HCT116 (cell line): Measurements from ENCODE around the gene ZNF578. TPM values are rescaled to one million over a fixed set of nuclear protein-coding genes. Genes with fewer than 3 reads are reported as not detected.
"Not testable (repeated sequence)": the region's sequence is repeated elsewhere in the genome, so short reads cannot be mapped to it uniquely, and the experiment has no call there.

Experiments
- ATAC-seq: fragments of 200-7000 bp; cut with Tn5 transposase; 2 replicates; pipeline ENCODE4 v1.9.1; 2020; ENCODE audit warnings: mild to moderate bottlenecking, moderate library complexity
- BruUV-seq: library from RNA; stranded (reverse); fragments of 400-500 nt; replicated peaks from 2 replicates; lab custom pipeline; 2021; lab: Mats Ljungman, UMichigan
- CTCF ChIA-PET: fragments of 300-600 bp; sonication (Branson Sonifier 250); formaldehyde crosslinking; loops from one replicate; lab custom pipeline; 2021; ENCODE audit warnings: antibody characterized with exemption; lab: Charles Lee
- POLR2A ChIA-PET: fragments of 300-600, 350-600 bp; sonication (Branson Sonifier 250); formaldehyde crosslinking; loops from one replicate; lab custom pipeline; 2021; ENCODE audit warnings: antibody characterized with exemption; lab: Charles Lee
- RAD21 ChIA-PET, 2 experiments: fragments of 300-600 bp; sonication (Branson Sonifier 250); formaldehyde crosslinking; loops; one replicate each; lab custom pipeline; 2023; ENCODE audit warnings: low total read pairs in 2 of 2; ENCODE audit not compliant: uncharacterized antibody in 2 of 2, unreplicated experiment in 2 of 2, low non-redundant PET in 1 of 2; lab: Charles Lee
- DNase-seq: peaks from one replicate; pipeline ENCODE4 v3.0.0-alpha.2; 2010; ENCODE audit warnings: low read depth, low spot score
- H2AFZ ChIP-seq: fragments of 200-600 bp; shearing (Covaris generic), sonication (generic); 2 replicates; pipeline ENCODE4 v1.6.1; 2017; ENCODE audit warnings: low read depth, mixed run types, mixed read lengths, antibody characterized with exemption, low read length; ENCODE audit not compliant: poor library complexity, severe bottlenecking
- H3K27ac ChIP-seq: 2 replicates; pipeline ENCODE4 v1.5.1; 2012; ENCODE audit warnings: low read depth, low read length
- H3K27me3 ChIP-seq: fragments of 200-600 bp; sonication (generic); 2 replicates; pipeline ENCODE4 v1.6.1; 2016; ENCODE audit warnings: mixed run types, low read length, mixed read lengths; ENCODE audit not compliant: insufficient read depth
- H3K36me3 ChIP-seq, 2 experiments: fragments of 200-500 bp in 1 of 2; fragments of 200-600 bp in 1 of 2; sonication (Bioruptor generic) in 1 of 2; sonication (generic) in 1 of 2; 2 replicates each; pipeline versions ENCODE4 v1.5.1 to v1.6.1; 2014 to 2016; ENCODE audit warnings: low read length in 2 of 2, inconsistent platforms in 1 of 2, mixed read lengths in 1 of 2, mixed run types in 1 of 2; ENCODE audit not compliant: insufficient read depth in 2 of 2, control insufficient read depth in 1 of 2
- H3K4me1 ChIP-seq, 2 experiments: fragments of 200-600 bp in 1 of 2; sonication (generic) in 1 of 2; 2 replicates each; pipeline versions ENCODE4 v1.5.1 to v1.6.1; 2012 to 2017; ENCODE audit warnings: low read length in 2 of 2, inconsistent platforms in 1 of 2, mild to moderate bottlenecking in 1 of 2, mixed read lengths in 1 of 2, mixed run types in 1 of 2, moderate library complexity in 1 of 2; ENCODE audit not compliant: insufficient read depth in 2 of 2, control insufficient read depth in 1 of 2
- H3K4me2 ChIP-seq: fragments of 200-600 bp; sonication (generic); 2 replicates; pipeline ENCODE4 v1.6.1; 2017; ENCODE audit warnings: mixed run types, low read length, mixed read lengths
- H3K4me3 ChIP-seq, 2 experiments: fragments of 200-600 bp in 1 of 2; sonication (generic) in 1 of 2; replicated peaks in 1 of 2; 2 replicates each; pipeline ENCODE4 v1.5.1; 2011 to 2016; ENCODE audit warnings: low read length in 2 of 2, control low read depth in 1 of 2, low read depth in 1 of 2, mild to moderate bottlenecking in 1 of 2, mixed read lengths in 1 of 2, mixed run types in 1 of 2
- H3K79me2 ChIP-seq: fragments of 200-600 bp; sonication (generic); 2 replicates; pipeline ENCODE4 v1.6.1; 2017; ENCODE audit warnings: mild to moderate bottlenecking, mixed run types, low read length, moderate library complexity, mixed read lengths; ENCODE audit not compliant: insufficient read depth
- H3K9ac ChIP-seq: fragments of 200-600 bp; sonication (generic); 2 replicates; pipeline ENCODE4 v1.6.1; 2016; ENCODE audit warnings: low read length, mixed read lengths
- H3K9me2 ChIP-seq: fragments of 200-600 bp; sonication (generic), shearing (Covaris generic); 2 replicates; pipeline ENCODE4 v1.6.1; 2017; ENCODE audit warnings: mixed run types, mild to moderate bottlenecking, moderate library complexity; ENCODE audit not compliant: insufficient read depth
- H3K9me3 ChIP-seq, 2 experiments: fragments of 200-500 bp in 1 of 2; fragments of 200-600 bp in 1 of 2; sonication (Bioruptor generic) in 1 of 2; sonication (generic) in 1 of 2; 2 replicates each; pipeline ENCODE4 v1.6.1; 2014 to 2017; ENCODE audit warnings: low read length in 2 of 2, mixed read lengths in 2 of 2, inconsistent platforms in 1 of 2, low read depth in 1 of 2, mild to moderate bottlenecking in 1 of 2, mixed run types in 1 of 2, moderate library complexity in 1 of 2; ENCODE audit not compliant: control insufficient read depth in 1 of 2, insufficient read depth in 1 of 2
- H4K20me1 ChIP-seq: fragments of 200-600 bp; sonication (generic), shearing (Covaris generic); 2 replicates; pipeline ENCODE4 v1.6.1; 2017; ENCODE audit warnings: mixed run types, mild to moderate bottlenecking, moderate library complexity; ENCODE audit not compliant: insufficient read depth
- EGR1 ChIP-seq: IDR thresholded peaks from 2 replicates; pipeline ENCODE4 v1.6.1; 2012; ENCODE audit warnings: low read depth
- ELF1 ChIP-seq: IDR thresholded peaks from 2 replicates; pipeline ENCODE4 v1.6.1; 2012; ENCODE audit warnings: low read depth, borderline replicate concordance
- EZH2 ChIP-seq: fragments of 200-600 bp; sonication (generic); IDR thresholded peaks from 2 replicates; pipeline ENCODE4 v1.6.1; 2017; ENCODE audit warnings: antibody characterized with exemption, mixed run types
- EZH2phosphoT487 ChIP-seq: fragments of 200-600 bp; IDR thresholded peaks from 2 replicates; pipeline ENCODE4 v1.6.1; 2018; ENCODE audit warnings: antibody characterized with exemption, borderline replicate concordance
- FOSL1 ChIP-seq: IDR thresholded peaks from 2 replicates; pipeline ENCODE4 v1.6.1; 2012; ENCODE audit warnings: low read depth
- JUND ChIP-seq: IDR thresholded peaks from 2 replicates; pipeline ENCODE4 v1.6.1; 2012
- POLR2A ChIP-seq: IDR thresholded peaks from 2 replicates; pipeline ENCODE4 v1.7.0; 2011; ENCODE audit warnings: borderline replicate concordance; ENCODE audit not compliant: insufficient read depth, insufficient read length; ENCODE audit errors: extremely low read depth
- POLR2AphosphoS5 ChIP-seq: IDR thresholded peaks from 2 replicates; pipeline ENCODE4 v1.6.1; 2011; ENCODE audit warnings: mild to moderate bottlenecking, low read depth, low read length, moderate library complexity
- SIN3A ChIP-seq: IDR thresholded peaks from 2 replicates; pipeline ENCODE4 v1.6.1; 2012; ENCODE audit warnings: low read depth
- SP1 ChIP-seq: IDR thresholded peaks from 2 replicates; pipeline ENCODE4 v1.6.1; 2012; ENCODE audit warnings: low read depth
- YY1 ChIP-seq: IDR thresholded peaks from 2 replicates; pipeline ENCODE4 v1.6.1; 2011; ENCODE audit warnings: low read length, low read depth, moderate library complexity, mild to moderate bottlenecking; ENCODE audit not compliant: insufficient replicate concordance; ENCODE audit errors: extremely low read depth
- intact Hi-C: fragments of 100-400 bp; cut with micrococcal nuclease; formaldehyde crosslinking; loops from 2 replicates; pipeline ENCODE4 v1.10.0; 2022
- total RNA-seq: library from RNA; stranded (reverse); gene quantifications from one replicate; pipeline ENCODE4 v1.2.1, GENCODE V29; 2021; ENCODE audit not compliant: unreplicated experiment
- TF ChIP-seq, protein P1 (sequence below): IDR thresholded peaks from 2 replicates; pipeline ENCODE4 v1.6.1; 2012
- TF ChIP-seq, protein P2 (sequence below): IDR thresholded peaks from 2 replicates; pipeline ENCODE4 v1.6.1; 2011; ENCODE audit warnings: mild to moderate bottlenecking, low read length, moderate library complexity; ENCODE audit not compliant: insufficient replicate concordance; ENCODE audit errors: extremely low read depth
- TF ChIP-seq, protein P3 (sequence below), 3 experiments: fragments of 200-600 bp in 1 of 3; sonication (generic) in 1 of 3; IDR thresholded peaks in 2 of 3; conservative IDR thresholded peaks in 1 of 3; 2 replicates each; pipeline ENCODE4 v1.5.1; 2012 to 2017; ENCODE audit warnings: low read depth in 2 of 3, low read length in 2 of 3, antibody characterized with exemption in 1 of 3, borderline replicate concordance in 1 of 3, control low read depth in 1 of 3, mild to moderate bottlenecking in 1 of 3, mixed read lengths in 1 of 3, mixed run types in 1 of 3, moderate library complexity in 1 of 3; ENCODE audit not compliant: insufficient read depth in 1 of 3
- TF ChIP-seq, protein P4 (sequence below): IDR thresholded peaks from 2 replicates; pipeline ENCODE4 v1.6.1; 2012

Gene ZNF578
- total RNA-seq, 1 experiment from 2014 or later = not detected

DNA sequence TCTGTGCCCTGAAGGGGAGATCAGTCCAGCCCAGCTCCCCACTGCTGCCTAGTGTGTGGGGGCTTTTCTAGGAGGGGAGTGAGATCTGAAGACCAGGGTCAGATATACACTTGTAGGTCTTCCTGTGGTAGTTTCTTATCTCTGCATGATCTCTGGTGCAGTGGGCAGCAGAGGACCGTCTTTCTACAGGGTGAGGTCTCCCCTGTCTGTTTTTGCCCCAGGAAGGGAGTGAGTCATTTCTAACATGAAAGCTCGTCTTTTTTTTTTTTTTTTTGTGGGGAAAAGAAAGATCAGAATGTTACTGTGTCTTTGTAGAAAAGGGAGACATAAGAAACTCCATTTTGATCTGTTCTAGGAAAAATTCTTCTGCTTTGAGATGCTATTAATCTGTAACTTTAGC, 65.3 kb downstream of the ZNF578 start (continued):
- TF ChIP-seq, protein P1, sequence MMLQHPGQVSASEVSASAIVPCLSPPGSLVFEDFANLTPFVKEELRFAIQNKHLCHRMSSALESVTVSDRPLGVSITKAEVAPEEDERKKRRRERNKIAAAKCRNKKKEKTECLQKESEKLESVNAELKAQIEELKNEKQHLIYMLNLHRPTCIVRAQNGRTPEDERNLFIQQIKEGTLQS = no peak
- TF ChIP-seq POLR2A (no peak), SIN3A (no peak)
- TF ChIP-seq, all 23 proteins: peak for 0

DNA sequence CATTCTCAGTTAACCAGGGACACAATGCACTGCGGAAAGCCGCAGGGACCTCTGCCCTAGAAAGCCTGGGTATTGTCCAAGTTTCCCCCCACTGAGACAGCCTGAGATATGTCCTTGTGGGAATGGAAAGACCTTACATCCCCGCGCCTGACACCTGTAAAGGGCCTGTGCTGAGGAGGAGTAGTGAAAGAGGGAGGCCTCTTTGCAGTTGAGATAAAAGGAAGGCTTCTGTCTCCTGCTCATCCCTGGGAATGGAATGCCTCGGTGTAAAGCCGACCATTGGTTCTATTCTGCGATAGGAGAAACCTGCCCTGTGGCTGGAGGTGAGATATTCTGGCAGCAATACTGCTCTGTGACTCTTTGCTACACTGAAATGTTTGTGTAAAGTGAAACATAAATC, 65.8 kb downstream of the ZNF578 start:
- POLR2A ChIA-PET, H3K36me3 ChIP-seq, H3K9ac ChIP-seq, H3K79me2 ChIP-seq, RAD21 ChIA-PET, intact Hi-C loops, H3K4me3 ChIP-seq, DNase-seq, H3K27ac ChIP-seq, H3K9me3 ChIP-seq, H2AFZ ChIP-seq, BruUV-seq, H3K27me3 ChIP-seq, H4K20me1 ChIP-seq, CTCF ChIA-PET, ATAC-seq, H3K4me2 ChIP-seq, H3K4me1 ChIP-seq, H3K9me2 ChIP-seq: not testable (repeated sequence)

DNA sequence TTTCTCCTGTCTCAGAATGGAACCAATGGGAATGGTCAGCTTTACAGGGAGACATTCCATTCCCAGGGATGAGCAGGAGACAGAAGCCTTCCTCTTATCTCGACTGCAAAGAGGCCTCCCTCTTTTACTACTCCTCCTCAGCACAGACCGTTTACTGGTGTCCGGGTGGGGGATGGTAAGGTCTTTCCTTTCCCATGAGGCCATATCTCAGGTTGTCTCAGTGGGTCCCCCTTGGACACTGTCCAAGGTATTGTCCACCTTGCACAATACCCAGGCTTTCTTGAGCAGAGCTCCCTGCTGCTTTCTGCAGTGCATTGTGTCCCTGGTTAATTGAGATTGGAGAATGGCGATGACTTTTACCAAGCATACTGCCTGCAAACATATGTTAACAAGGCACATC, 66.7 kb downstream of the ZNF578 start:
- Histone ChIP-seq H3K79me2 (no peaks in the 10 kb centered on the region), H4K20me1 (no peaks in the 10 kb centered on the region), H3K27me3 (no peaks in the 10 kb centered on the region), H3K4me2 (no peak overlapping the region), H3K9ac (no peak overlapping the region), H3K9me2 (no peaks in the 10 kb centered on the region), H3K27ac (no peak overlapping the region), H3K4me3 (no peak overlapping the region), H2AFZ (no peak overlapping the region), H3K36me3 (no peaks in the 10 kb centered on the region), H3K9me3 (peaks cover 4% of the 10 kb centered on the region in 2 experiments; a peak in 2 of 4 replicates), H3K4me1 (no peaks in the 10 kb centered on the region)
- ChIA-PET POLR2A (no interaction called here), CTCF (no interaction called here), RAD21 (no interaction called here)
- ATAC-seq = no peak
- intact Hi-C loops = no loop called here
- BruUV-seq = no TSS peak
- DNase-seq = no peak
- no peak for TF ChIP-seq FOSL1
- no peak for TF ChIP-seq YY1
- TF ChIP-seq, protein P2, sequence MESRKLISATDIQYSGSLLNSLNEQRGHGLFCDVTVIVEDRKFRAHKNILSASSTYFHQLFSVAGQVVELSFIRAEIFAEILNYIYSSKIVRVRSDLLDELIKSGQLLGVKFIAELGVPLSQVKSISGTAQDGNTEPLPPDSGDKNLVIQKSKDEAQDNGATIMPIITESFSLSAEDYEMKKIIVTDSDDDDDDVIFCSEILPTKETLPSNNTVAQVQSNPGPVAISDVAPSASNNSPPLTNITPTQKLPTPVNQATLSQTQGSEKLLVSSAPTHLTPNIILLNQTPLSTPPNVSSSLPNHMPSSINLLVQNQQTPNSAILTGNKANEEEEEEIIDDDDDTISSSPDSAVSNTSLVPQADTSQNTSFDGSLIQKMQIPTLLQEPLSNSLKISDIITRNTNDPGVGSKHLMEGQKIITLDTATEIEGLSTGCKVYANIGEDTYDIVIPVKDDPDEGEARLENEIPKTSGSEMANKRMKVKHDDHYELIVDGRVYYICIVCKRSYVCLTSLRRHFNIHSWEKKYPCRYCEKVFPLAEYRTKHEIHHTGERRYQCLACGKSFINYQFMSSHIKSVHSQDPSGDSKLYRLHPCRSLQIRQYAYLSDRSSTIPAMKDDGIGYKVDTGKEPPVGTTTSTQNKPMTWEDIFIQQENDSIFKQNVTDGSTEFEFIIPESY = no peak
- TF ChIP-seq EZH2 = no peak
- TF ChIP-seq SP1 = no peak
- TF ChIP-seq POLR2AphosphoS5 = no peak
- TF ChIP-seq ELF1 = no peak
- TF ChIP-seq JUND = no peak
- TF ChIP-seq, protein P1 = no peak
- TF ChIP-seq EZH2phosphoT487 = no peak
- no peak for TF ChIP-seq EGR1
- TF ChIP-seq SIN3A = no peak
- TF ChIP-seq, protein P3, sequence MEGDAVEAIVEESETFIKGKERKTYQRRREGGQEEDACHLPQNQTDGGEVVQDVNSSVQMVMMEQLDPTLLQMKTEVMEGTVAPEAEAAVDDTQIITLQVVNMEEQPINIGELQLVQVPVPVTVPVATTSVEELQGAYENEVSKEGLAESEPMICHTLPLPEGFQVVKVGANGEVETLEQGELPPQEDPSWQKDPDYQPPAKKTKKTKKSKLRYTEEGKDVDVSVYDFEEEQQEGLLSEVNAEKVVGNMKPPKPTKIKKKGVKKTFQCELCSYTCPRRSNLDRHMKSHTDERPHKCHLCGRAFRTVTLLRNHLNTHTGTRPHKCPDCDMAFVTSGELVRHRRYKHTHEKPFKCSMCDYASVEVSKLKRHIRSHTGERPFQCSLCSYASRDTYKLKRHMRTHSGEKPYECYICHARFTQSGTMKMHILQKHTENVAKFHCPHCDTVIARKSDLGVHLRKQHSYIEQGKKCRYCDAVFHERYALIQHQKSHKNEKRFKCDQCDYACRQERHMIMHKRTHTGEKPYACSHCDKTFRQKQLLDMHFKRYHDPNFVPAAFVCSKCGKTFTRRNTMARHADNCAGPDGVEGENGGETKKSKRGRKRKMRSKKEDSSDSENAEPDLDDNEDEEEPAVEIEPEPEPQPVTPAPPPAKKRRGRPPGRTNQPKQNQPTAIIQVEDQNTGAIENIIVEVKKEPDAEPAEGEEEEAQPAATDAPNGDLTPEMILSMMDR (IDR thresholded peaks at IDR 0.05 in 2 of 3, conservative IDR thresholded peaks at IDR 0.05 in 1 of 3; ENCODE audit: borderline replicate concordance in 1 of 3, insufficient read depth in 1 of 3, low read depth in 2 of 3, low read length in 2 of 3) = no peak
- TF ChIP-seq, protein P4, sequence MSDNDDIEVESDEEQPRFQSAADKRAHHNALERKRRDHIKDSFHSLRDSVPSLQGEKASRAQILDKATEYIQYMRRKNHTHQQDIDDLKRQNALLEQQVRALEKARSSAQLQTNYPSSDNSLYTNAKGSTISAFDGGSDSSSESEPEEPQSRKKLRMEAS = no peak
